OCI-LY3 (cell line): ENCODE measurements around the gene APBA1.

Source experiments
- H2AFZ ChIP-seq: fragments of 200-600, 300-600 bp; shearing (Covaris generic); 2 replicates; pipeline ENCODE4 v1.6.0; 2014; ENCODE audit warnings: antibody characterized with exemption, low read depth, low read length
- H3K27ac ChIP-seq: fragments of 200-600, 300-600 bp; sonication (generic); 2 replicates; pipeline ENCODE4 v1.5.1; 2014; ENCODE audit warnings: mild to moderate bottlenecking, low read length, moderate library complexity, mixed read lengths
- H3K27me3 ChIP-seq: fragments of 200-600, 300-600 bp; sonication (generic); 2 replicates; pipeline ENCODE4 v1.6.1; 2014; ENCODE audit warnings: low read depth, low read length, mixed read lengths
- H3K36me3 ChIP-seq: fragments of 200-600, 300-600 bp; sonication (generic); replicated peaks from 2 replicates; pipeline ENCODE3; 2014; ENCODE audit warnings: low read depth, low read length, mixed read lengths
- H3K4me1 ChIP-seq: fragments of 300-600, 200-600 bp; sonication (generic); 2 replicates; pipeline ENCODE4 v1.6.1; 2014; ENCODE audit warnings: low read length, mixed read lengths
- H3K4me2 ChIP-seq: fragments of 200-600, 300-600 bp; sonication (generic); 2 replicates; pipeline ENCODE4 v1.6.1; 2014; ENCODE audit warnings: low read length, mixed read lengths
- H3K4me3 ChIP-seq: fragments of 300-600, 200-600 bp; sonication (generic); 2 replicates; pipeline ENCODE4 v1.5.1; 2014; ENCODE audit warnings: antibody characterized with exemption, mild to moderate bottlenecking, low read length, moderate library complexity
- H3K79me2 ChIP-seq: fragments of 300-600, 200-600 bp; shearing (Covaris generic); 2 replicates; pipeline ENCODE4 v1.6.1; 2014; ENCODE audit warnings: mild to moderate bottlenecking, low read length, mixed read lengths
- H3K9ac ChIP-seq: fragments of 300-600, 200-600 bp; shearing (Covaris generic); 2 replicates; pipeline ENCODE4 v1.6.0; 2014; ENCODE audit warnings: mild to moderate bottlenecking, low read length, moderate library complexity
- H3K9me3 ChIP-seq: fragments of 200-600, 300-600 bp; shearing (Covaris generic); 2 replicates; pipeline ENCODE4 v1.6.1; 2014; ENCODE audit warnings: low read length, mixed read lengths; ENCODE audit not compliant: insufficient read depth
- H4K20me1 ChIP-seq: fragments of 200-600, 300-600 bp; sonication (generic); 2 replicates; pipeline ENCODE4 v1.6.1; 2016; ENCODE audit warnings: low read length, mixed read lengths; ENCODE audit not compliant: insufficient read depth
- EZH2phosphoT487 ChIP-seq: fragments of 200-600 bp; shearing (Covaris generic); IDR thresholded peaks from 2 replicates; pipeline ENCODE4 v1.6.1; 2018; ENCODE audit warnings: antibody characterized with exemption, mixed run types, low read depth
- TF ChIP-seq, protein P1 (sequence below): fragments of 200-600, 300-600 bp; sonication (generic); IDR thresholded peaks from 2 replicates; pipeline ENCODE4 v1.5.1; 2014; ENCODE audit warnings: antibody characterized with exemption, low read length, low read depth

The APBA1 gene

DNA sequence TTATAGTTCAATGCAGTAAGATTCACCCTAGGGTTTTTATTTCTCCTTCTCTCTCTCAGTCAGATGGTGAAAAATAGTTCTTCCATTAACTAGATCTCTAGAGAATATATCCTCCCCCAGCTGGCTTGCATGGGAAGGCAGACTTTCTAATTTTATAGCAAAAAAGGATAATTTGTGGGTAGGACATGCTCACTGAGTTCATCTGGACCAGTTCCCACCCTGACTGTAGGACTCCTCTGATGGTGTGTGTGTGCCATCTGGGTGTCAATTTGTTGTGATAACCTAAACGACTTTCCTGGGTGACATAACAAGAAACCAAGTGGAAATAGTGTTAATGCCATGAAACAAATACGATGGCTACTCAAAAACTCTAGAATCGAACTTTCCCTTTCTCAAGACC lies 44.9 kb downstream of the APBA1 start:
- Histone ChIP-seq H3K79me2 (no peaks in the 10 kb centered on the region), H4K20me1 (no peaks in the 10 kb centered on the region), H3K9ac (no peak overlapping the region), H3K4me3 (no peak overlapping the region), H3K27ac (no peak overlapping the region), H3K27me3 (peaks cover 7% of the 10 kb centered on the region), H2AFZ (no peak overlapping the region), H3K4me1 (no peaks in the 10 kb centered on the region), H3K9me3 (no peaks in the 10 kb centered on the region), H3K4me2 (no peak overlapping the region), H3K36me3 (no peaks in the 10 kb centered on the region)
- TF ChIP-seq, protein P1, sequence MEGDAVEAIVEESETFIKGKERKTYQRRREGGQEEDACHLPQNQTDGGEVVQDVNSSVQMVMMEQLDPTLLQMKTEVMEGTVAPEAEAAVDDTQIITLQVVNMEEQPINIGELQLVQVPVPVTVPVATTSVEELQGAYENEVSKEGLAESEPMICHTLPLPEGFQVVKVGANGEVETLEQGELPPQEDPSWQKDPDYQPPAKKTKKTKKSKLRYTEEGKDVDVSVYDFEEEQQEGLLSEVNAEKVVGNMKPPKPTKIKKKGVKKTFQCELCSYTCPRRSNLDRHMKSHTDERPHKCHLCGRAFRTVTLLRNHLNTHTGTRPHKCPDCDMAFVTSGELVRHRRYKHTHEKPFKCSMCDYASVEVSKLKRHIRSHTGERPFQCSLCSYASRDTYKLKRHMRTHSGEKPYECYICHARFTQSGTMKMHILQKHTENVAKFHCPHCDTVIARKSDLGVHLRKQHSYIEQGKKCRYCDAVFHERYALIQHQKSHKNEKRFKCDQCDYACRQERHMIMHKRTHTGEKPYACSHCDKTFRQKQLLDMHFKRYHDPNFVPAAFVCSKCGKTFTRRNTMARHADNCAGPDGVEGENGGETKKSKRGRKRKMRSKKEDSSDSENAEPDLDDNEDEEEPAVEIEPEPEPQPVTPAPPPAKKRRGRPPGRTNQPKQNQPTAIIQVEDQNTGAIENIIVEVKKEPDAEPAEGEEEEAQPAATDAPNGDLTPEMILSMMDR, result no peak
- no peak for TF ChIP-seq EZH2phosphoT487

DNA sequence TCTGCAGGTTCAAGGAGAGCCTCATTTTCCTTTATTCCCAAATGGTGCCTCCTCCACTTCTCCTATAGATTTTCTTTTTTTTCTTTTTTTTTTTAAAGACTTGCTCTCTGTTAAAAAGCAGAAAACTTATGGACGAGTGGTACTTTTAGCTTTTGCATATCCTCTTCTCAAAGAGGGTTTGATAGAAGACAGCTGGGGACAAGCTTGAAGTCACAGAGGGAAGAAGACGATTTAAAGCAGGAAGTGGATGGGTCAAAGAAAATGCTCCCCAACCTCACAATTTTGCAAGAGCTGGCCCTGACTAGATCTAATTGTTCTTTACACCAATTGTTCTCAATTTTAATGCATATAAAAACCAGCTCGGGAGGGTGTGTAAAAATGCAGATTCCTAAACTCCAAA lies 48.9 kb downstream of the APBA1 start:
- TF ChIP-seq, protein P1, result no peak
- TF ChIP-seq EZH2phosphoT487, result no peak
- peaks cover 13% of the 10 kb centered on the region for H3K27me3 ChIP-seq
- H3K4me2 ChIP-seq, result no peak overlapping the region

DNA sequence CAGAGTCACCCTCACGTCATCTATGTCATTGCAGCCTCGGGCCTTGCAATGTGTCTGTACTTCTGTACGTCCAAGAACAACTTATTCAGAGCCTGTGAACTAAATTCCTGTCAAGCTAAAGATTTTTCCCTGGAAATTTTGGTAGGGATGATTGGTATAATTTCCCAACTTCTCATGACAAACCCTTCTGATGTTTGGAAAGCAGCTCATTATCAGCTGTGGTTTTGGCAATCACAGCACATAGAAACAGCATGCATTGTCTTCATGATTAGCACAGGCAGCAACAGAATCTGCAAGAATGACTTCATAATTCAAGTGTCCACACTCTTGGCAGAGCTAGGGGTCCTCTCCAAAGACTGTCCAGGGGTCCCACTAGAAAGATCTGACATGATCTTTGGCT lies 49.5 kb downstream of the APBA1 start:
- no peak overlapping the region for H3K27ac ChIP-seq
- no peak overlapping the region for H3K9ac ChIP-seq
- H3K36me3 ChIP-seq, result no peaks in the 10 kb centered on the region
- no peak for TF ChIP-seq EZH2phosphoT487
- TF ChIP-seq, protein P1, result no peak
- no peak overlapping the region for H3K4me2 ChIP-seq
- no peaks in the 10 kb centered on the region for H3K4me1 ChIP-seq
- peaks cover 13% of the 10 kb centered on the region for H3K27me3 ChIP-seq
- H3K9me3 ChIP-seq, result no peaks in the 10 kb centered on the region
- no peak overlapping the region for H3K4me3 ChIP-seq
- H3K79me2 ChIP-seq, result no peaks in the 10 kb centered on the region
- H4K20me1 ChIP-seq, result no peaks in the 10 kb centered on the region
- H2AFZ ChIP-seq, result no peak overlapping the region

More for the DNA sequence above, 48.9 kb downstream of the APBA1 start:
- Histone ChIP-seq H3K9ac (no peak overlapping the region), H3K9me3 (no peaks in the 10 kb centered on the region), H4K20me1 (no peaks in the 10 kb centered on the region), H3K4me3 (no peak overlapping the region), H3K27ac (no peak overlapping the region), H3K79me2 (no peaks in the 10 kb centered on the region), H3K4me1 (no peaks in the 10 kb centered on the region), H3K36me3 (no peaks in the 10 kb centered on the region), H2AFZ (no peak overlapping the region)

DNA sequence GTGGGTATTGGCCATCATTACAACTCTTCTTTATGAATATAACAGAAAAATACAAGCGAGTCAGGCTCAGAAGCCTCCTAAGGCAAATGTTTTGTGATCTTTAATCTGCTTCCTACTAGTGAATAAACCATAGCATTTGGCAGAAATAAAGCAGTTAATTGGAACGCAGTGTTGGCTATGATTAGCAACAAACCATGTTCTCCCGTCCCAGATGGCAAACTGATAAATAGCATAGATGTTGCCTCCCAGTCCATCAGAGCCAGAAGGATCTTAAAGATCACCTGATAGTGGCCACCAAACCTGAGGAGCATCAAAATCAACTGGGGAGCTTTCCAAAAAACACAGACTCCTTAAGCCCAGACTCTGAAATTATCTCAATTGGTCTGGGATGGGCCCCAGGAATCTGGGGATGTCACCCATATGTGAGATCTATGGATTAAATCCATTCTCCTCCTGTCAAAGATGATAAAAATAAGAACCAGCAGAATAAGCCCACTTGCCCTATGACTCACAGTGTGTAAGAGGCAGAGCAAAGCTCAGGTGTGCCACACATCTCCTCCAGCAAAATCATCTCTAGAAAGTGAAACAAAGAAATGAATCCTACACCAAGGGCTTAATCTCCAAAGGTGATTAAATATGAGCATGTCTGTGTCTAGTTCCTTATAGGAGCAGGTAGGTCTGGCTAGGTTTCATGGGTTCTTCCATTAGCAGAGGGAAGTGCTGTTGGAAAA lies 50.3 kb downstream of the APBA1 start:
- no peaks in the 10 kb centered on the region for H3K36me3 ChIP-seq
- no peaks in the 10 kb centered on the region for H3K79me2 ChIP-seq
- no peak for TF ChIP-seq EZH2phosphoT487
- TF ChIP-seq, protein P1, result no peak
- H3K27ac ChIP-seq, result no peak overlapping the region
- H3K4me2 ChIP-seq, result no peak overlapping the region
- H3K4me1 ChIP-seq, result no peaks in the 10 kb centered on the region
- H3K27me3 ChIP-seq, result peaks cover 13% of the 10 kb centered on the region
- no peaks in the 10 kb centered on the region for H4K20me1 ChIP-seq
- no peak overlapping the region for H2AFZ ChIP-seq
- no peak overlapping the region for H3K4me3 ChIP-seq
- no peaks in the 10 kb centered on the region for H3K9me3 ChIP-seq
- H3K9ac ChIP-seq, result no peak overlapping the region
